HepG2 (cell line): ENCODE results near the gene FCRLA. TPM values are rescaled to one million over a fixed set of nuclear protein-coding genes. Genes with fewer than 3 reads are reported as not detected.
"Not testable (repeated sequence)": the region's sequence is repeated elsewhere in the genome, so short reads cannot be mapped to it uniquely, and the experiment has no call there.

Source experiments
- ATAC-seq: fragments of 200-7000 bp; cut with Tn5 transposase; 3 replicates; pipeline ENCODE4 v1.9.1; 2020; ENCODE audit warnings: mild to moderate bottlenecking, moderate library complexity
- BruUV-seq: library from RNA; stranded (reverse); fragments of 400-500 nt; replicated peaks from 2 replicates; lab custom pipeline; 2021; lab: Mats Ljungman, UMichigan
- CTCF ChIA-PET: fragments of 300-600 bp; formaldehyde crosslinking; extraction: SDS; loops from one replicate; lab custom pipeline; 2021; ENCODE audit warnings: low total read pairs, inconsistent platforms, low intra/inter-chr PET ratio; lab: Yijun Ruan, JAX
- POLR2A ChIA-PET: fragments of 350-600 bp; sonication (Branson Sonifier 250); formaldehyde crosslinking; loops from one replicate; lab custom pipeline; 2020; ENCODE audit warnings: antibody characterized with exemption, inconsistent platforms; lab: Yijun Ruan, JAX
- DNase-seq: peaks from one replicate; pipeline ENCODE4 v3.0.0-alpha.2; 2015; ENCODE audit warnings: low spot score
- FAIRE-seq: peaks from 3 replicates; lab custom pipeline; 2011; peaks lifted over from hg19 to GRCh38; lab: Jason Lieb, UNC
- H2AFZ ChIP-seq: one replicate; pipeline ENCODE4 v1.6.1; 2011; ENCODE audit warnings: low read length, inconsistent platforms
- H3K27ac ChIP-seq: fragments of 300-600 bp; 3 replicates; pipeline ENCODE4 v1.8.0; 2011; ENCODE audit warnings: mixed run types, mild to moderate bottlenecking, mixed read lengths, low read length, inconsistent platforms; ENCODE audit not compliant: insufficient read depth; ENCODE audit errors: extremely low read length
- H3K27me3 ChIP-seq, 2 experiments: fragments of 200-600 bp in 1 of 2; 2 replicates in 1 of 2; 3 replicates in 1 of 2; pipeline versions ENCODE4 v1.6.0 to v1.8.0; 2011; ENCODE audit warnings: low read length in 2 of 2, mild to moderate bottlenecking in 2 of 2, moderate library complexity in 2 of 2, inconsistent platforms in 1 of 2; ENCODE audit not compliant: insufficient read depth in 2 of 2, control insufficient read depth in 1 of 2
- H3K36me3 ChIP-seq, 2 experiments: fragments of 200-600 bp in 1 of 2; replicated peaks in 1 of 2; 2 replicates in 1 of 2; 3 replicates in 1 of 2; pipeline versions ENCODE4 v1.5.1 to v1.8.0; 2011; ENCODE audit warnings: low read length in 2 of 2, inconsistent platforms in 1 of 2; ENCODE audit not compliant: insufficient read depth in 2 of 2, control insufficient read depth in 1 of 2
- H3K4me1 ChIP-seq: 2 replicates; pipeline ENCODE4 v1.5.1; 2012; ENCODE audit warnings: low read length, inconsistent platforms; ENCODE audit not compliant: insufficient read depth
- H3K4me2 ChIP-seq: 2 replicates; pipeline ENCODE4 v1.6.0; 2011; ENCODE audit warnings: low read depth, low read length, inconsistent platforms
- H3K4me3 ChIP-seq, 3 experiments: fragments of 200-600 bp in 1 of 3; sonication (generic), shearing (Covaris generic) in 1 of 3; replicated peaks in 1 of 3; 2 replicates each; pipeline ENCODE4 v1.5.1; 2011 to 2016; ENCODE audit warnings: low read length in 3 of 3, inconsistent platforms in 2 of 3, low read depth in 2 of 3, mild to moderate bottlenecking in 2 of 3, control low read depth in 1 of 3, mixed read lengths in 1 of 3; ENCODE audit not compliant: insufficient read depth in 1 of 3
- H3K79me2 ChIP-seq: one replicate; pipeline ENCODE4 v1.6.1; 2011; ENCODE audit warnings: low read length, inconsistent platforms; ENCODE audit not compliant: insufficient read depth
- H3K9ac ChIP-seq: 2 replicates; pipeline ENCODE4 v1.6.0; 2011; ENCODE audit warnings: mild to moderate bottlenecking, low read depth, low read length, inconsistent platforms; ENCODE audit not compliant: insufficient read depth
- H3K9me3 ChIP-seq: 2 replicates; pipeline ENCODE4 v1.5.1; 2012; ENCODE audit warnings: mild to moderate bottlenecking, low read length
- H4K20me1 ChIP-seq: 2 replicates; pipeline ENCODE4 v1.6.0; 2011; ENCODE audit warnings: inconsistent platforms, mild to moderate bottlenecking, low read length, moderate library complexity; ENCODE audit not compliant: insufficient read depth
- HNRNPH1 ChIP-seq: fragments of 200-400 bp; formaldehyde crosslinking; optimal IDR thresholded peaks from 2 replicates; pipeline ENCODE3; 2017; ENCODE audit warnings: mild to moderate bottlenecking, low read depth, low read length
- MEIS1 ChIP-seq: sonication (generic); formaldehyde crosslinking; IDR thresholded peaks from 2 replicates; pipeline ENCODE4 v1.9.0; 2021; ENCODE audit warnings: mild to moderate bottlenecking, missing genetic modification reagents, moderate library complexity, borderline replicate concordance
- PRDM10 ChIP-seq: sonication (generic); formaldehyde crosslinking; IDR thresholded peaks from 2 replicates; pipeline ENCODE4 v1.4.0; 2020; ENCODE audit warnings: low read depth, missing genetic modification reagents
- UBTF ChIP-seq: sonication (generic); formaldehyde crosslinking; IDR thresholded peaks from 2 replicates; pipeline ENCODE4 v1.4.0; 2020; ENCODE audit warnings: mild to moderate bottlenecking, missing genetic modification reagents
- ZNF292 ChIP-seq: sonication (generic); formaldehyde crosslinking; IDR thresholded peaks from 2 replicates; pipeline ENCODE4 v1.8.1; 2022; ENCODE audit warnings: mild to moderate bottlenecking, low read depth, missing genetic modification reagents, borderline replicate concordance
- ZNF350 ChIP-seq: sonication (generic); formaldehyde crosslinking; IDR thresholded peaks from 2 replicates; pipeline ENCODE4 v1.4.0; 2020; ENCODE audit warnings: mild to moderate bottlenecking, low read depth, missing genetic modification reagents, borderline replicate concordance
- WGBS: methylation state at CpG from one replicate; pipeline ENCODE4 v1.1.6; 2017; ENCODE audit warnings: low lambda C conversion rate; 5-methylcytosine and 5-hydroxymethylcytosine counted together
- in situ Hi-C: cut with HindIII; loops from 2 replicates; pipeline ENCODE4 v1.10.0; 2017; ENCODE audit warnings: low pct_unique_long_range_greater_than_20kb; ENCODE audit not compliant: extremely low pct_ligation_motif_present
- intact Hi-C: fragments of 100-400 bp; cut with micrococcal nuclease; formaldehyde crosslinking; loops from one replicate; pipeline ENCODE4 v1.10.0; 2022; ENCODE audit not compliant: unreplicated experiment
- polyA plus RNA-seq, 8 experiments: library from polyadenylated mRNA; depleted of rRNA in 3 of 8; stranded (reverse) in 7 of 8; unstranded in 1 of 8; fragments of >200 nt; fragmentation: Illumina TruSeq in 4 of 8; extraction: Trizol in 4 of 8; gene quantifications; 2 replicates each; pipeline versions ENCODE4 v1.2.1 to v1.2.3, GENCODE V29; 2011 to 2016; ENCODE audit warnings: low read depth in 4 of 8, missing spikeins in 1 of 8, mixed read lengths in 1 of 8; ENCODE audit not compliant: insufficient read depth in 1 of 8
- total RNA-seq, 5 experiments: library from RNA; depleted of rRNA; stranded (reverse); fragments of >200 nt; fragmentation: Illumina TruSeq; extraction: Trizol; gene quantifications; 2 replicates each; pipeline ENCODE4 v1.2.3, GENCODE V29; 2016; ENCODE audit warnings: low read depth in 1 of 5

FCRLA gene
- total and polyA plus RNA-seq, 2 of the 13 experiments (the other 11 are each of a cell fraction or from before 2014, with no cell fraction given) = not detected

- CTCF ChIA-PET, H3K9ac ChIP-seq, H3K79me2 ChIP-seq, H3K9me3 ChIP-seq, in situ Hi-C loops, H3K36me3 ChIP-seq, intact Hi-C loops, H3K27ac ChIP-seq, BruUV-seq, ATAC-seq, FAIRE-seq, H4K20me1 ChIP-seq, DNase-seq, H2AFZ ChIP-seq: not testable (repeated sequence)
- Histone ChIP-seq H3K4me3 (peak overlapping the region; percentile 62 to 84 (median 69)), H3K4me2 (peak overlapping the region; percentile 97), H3K4me1 (peaks cover 19% of the 10 kb centered on the region), H3K27me3 (peaks cover 3 to 44% of the 10 kb centered on the region in 2 experiments; a peak in 4 of 5 replicates)
- POLR2A ChIA-PET = interaction anchor here (0.8 to 2.5 kb wide), 2 partner anchors 23 to 24 kb away, joined by 3 to 15 read pairs; partner anchors contain the start of gene DUSP12
- 0 out of 2 replicates have a peak, but pooled peaks have one; percentile 1 for TF ChIP-seq ZNF292 (CRISPR knock-in tag)
- 71% methylated on average over 15 of the region's 22 CpGs for WGBS
These were observed 18.4 kb downstream of the FCRLA start for GRCh38 chr1:161725258-161725907.

- no peaks in the 10 kb centered on the region for H3K79me2 ChIP-seq
- intact Hi-C loops (no loop called here), in situ Hi-C loops (no loop called here)
- H3K27me3 ChIP-seq = peaks cover 3 to 45% of the 10 kb centered on the region in 2 experiments; a peak in 4 of 5 replicates
- peaks cover 19% of the 10 kb centered on the region for H3K4me1 ChIP-seq
- peak overlapping the region; percentile 97 for H3K4me2 ChIP-seq
- peak overlapping the region; percentile 35 for H2AFZ ChIP-seq
- ChIA-PET CTCF (no interaction called here), POLR2A (interaction anchor here (0.7 to 2.5 kb wide), 5 partner anchors 10 to 114 kb away, joined by 3 to 15 read pairs (median 3); partner anchors contain the start of gene DUSP12)
- BruUV-seq = no TSS peak
- peak overlapping the region; percentile 56; the same call in 1 of the 2 replicates for H3K9ac ChIP-seq
- ATAC-seq = peak; percentile 70
- H3K36me3 ChIP-seq = no peaks in the 10 kb centered on the region
- H3K9me3 ChIP-seq = no peaks in the 10 kb centered on the region
- DNase-seq = peak; percentile 23
- no peak for FAIRE-seq
- 5% methylated on average over 19 of the region's 34 CpGs for WGBS
- H3K4me3 ChIP-seq = peak overlapping the region; percentile 62 to 84 (median 69)
- no peaks in the 10 kb centered on the region for H4K20me1 ChIP-seq
- H3K27ac ChIP-seq = no peak overlapping the region
- TF ChIP-seq PRDM10 (CRISPR knock-in tag) = no peak
- no peak for TF ChIP-seq HNRNPH1
- TF ChIP-seq ZNF350 = 0 out of 2 replicates have a peak, but pooled peaks have one; percentile 32
- TF ChIP-seq MEIS1 = 0 out of 2 replicates have a peak, but pooled peaks have one; percentile 65
- TF ChIP-seq UBTF (CRISPR knock-in tag) = peak; percentile 41; the same call in 1 of the 2 replicates
These were observed 19.0 kb downstream of the FCRLA start for GRCh38 chr1:161725908-161726472.
